WI38 (cell line): ENCODE data around the gene CAND2.

Experiments used
- H3K4me3 ChIP-seq: 2 replicates; pipeline ENCODE4 v1.5.1; 2011; ENCODE audit warnings: low read depth, mild to moderate bottlenecking, control low read depth, low read length
- TF ChIP-seq, protein P1 (sequence below): IDR thresholded peaks from 2 replicates; pipeline ENCODE4 v1.5.1; 2012; ENCODE audit warnings: low read depth, mild to moderate bottlenecking, control low read depth, low read length

The CAND2 gene

DNA sequence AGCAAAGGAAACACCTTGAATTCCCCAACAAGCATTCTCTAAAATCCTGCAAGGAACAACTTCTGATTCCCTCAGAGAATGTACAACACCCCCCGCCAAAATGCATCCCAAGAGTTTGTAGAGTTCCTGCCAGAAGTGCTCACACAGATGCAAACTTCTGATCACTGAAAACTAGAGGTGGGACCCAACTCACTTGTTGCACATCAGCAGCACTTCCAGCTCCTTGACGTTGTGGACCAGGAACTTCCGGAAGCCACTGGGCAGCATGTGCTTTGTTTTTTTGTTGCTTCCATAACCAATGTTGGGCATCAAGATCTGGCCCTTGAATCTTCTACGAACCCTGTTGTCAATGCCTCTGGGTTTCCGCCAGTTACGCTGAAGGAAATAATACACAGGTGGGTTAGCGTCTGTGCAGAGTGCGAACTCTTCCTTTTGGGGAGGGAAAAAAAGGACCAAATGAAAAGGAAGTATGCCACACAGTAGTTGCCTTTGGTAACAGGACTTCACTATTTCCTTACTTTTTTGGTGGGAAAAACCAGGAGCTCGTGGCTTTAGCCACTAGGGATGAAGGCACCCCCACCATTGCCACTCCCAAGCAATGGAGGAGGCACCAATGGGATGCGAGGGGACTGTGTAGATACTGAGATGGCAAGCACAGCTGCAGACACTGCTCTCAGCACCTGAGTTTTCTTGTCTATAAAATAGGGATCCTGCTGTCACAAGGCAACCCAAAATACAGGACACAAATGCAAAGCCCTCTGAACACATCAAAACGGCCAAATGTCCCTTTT is 42.9 kb downstream of the CAND2 start:
- peak overlapping the region; percentile 96 for H3K4me3 ChIP-seq
- TF ChIP-seq, protein P1, sequence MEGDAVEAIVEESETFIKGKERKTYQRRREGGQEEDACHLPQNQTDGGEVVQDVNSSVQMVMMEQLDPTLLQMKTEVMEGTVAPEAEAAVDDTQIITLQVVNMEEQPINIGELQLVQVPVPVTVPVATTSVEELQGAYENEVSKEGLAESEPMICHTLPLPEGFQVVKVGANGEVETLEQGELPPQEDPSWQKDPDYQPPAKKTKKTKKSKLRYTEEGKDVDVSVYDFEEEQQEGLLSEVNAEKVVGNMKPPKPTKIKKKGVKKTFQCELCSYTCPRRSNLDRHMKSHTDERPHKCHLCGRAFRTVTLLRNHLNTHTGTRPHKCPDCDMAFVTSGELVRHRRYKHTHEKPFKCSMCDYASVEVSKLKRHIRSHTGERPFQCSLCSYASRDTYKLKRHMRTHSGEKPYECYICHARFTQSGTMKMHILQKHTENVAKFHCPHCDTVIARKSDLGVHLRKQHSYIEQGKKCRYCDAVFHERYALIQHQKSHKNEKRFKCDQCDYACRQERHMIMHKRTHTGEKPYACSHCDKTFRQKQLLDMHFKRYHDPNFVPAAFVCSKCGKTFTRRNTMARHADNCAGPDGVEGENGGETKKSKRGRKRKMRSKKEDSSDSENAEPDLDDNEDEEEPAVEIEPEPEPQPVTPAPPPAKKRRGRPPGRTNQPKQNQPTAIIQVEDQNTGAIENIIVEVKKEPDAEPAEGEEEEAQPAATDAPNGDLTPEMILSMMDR = no peak

DNA sequence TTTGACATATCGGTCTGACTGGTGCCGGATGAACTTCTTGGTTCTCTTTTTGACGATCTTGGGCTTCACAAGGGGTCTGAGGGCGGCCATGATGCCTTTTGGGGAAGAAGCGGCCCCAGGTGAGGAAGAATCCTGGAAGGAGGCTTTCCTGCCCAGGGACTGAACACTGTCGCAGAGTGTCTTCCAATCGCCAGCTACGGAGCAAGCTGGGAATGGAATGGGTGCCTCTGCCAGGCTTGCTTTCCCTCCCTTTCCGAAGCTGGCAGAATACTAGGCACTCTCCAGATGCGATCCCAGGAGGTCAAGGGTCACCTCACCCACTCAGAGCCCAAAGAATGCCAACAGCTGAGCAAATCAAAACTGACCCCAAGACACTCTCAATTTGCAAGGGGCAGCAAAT is 43.7 kb downstream of the CAND2 start:
- peak overlapping the region; percentile 96 for H3K4me3 ChIP-seq

DNA sequence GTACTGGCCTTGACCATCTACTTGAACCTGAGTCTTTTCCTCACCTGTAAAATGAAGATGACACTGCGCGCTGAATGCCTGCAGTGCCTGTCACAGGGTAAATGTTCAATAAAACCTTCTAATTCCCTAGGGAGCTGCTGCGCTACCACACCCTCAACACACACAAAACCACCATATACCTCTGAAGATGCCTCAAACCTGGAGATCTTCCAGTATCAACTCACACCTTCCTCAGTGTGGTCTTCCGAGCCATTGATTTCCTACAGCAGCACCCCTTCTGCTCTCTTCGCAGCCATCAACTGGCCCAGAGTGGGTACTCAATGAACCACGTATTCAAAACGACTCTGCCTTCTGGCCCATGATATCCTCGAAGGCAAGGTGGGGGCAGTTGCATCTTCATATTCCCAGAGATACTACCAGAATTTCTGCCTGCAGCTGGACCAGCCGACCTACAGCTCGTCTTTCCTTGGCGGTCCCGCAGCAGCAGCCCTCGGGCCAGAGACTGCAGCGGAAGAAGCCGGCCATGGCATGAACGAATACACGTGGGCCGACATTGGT is 44.2 kb downstream of the CAND2 start:
- H3K4me3 ChIP-seq = peak overlapping the region; percentile 96
- TF ChIP-seq, protein P1 = no peak

DNA sequence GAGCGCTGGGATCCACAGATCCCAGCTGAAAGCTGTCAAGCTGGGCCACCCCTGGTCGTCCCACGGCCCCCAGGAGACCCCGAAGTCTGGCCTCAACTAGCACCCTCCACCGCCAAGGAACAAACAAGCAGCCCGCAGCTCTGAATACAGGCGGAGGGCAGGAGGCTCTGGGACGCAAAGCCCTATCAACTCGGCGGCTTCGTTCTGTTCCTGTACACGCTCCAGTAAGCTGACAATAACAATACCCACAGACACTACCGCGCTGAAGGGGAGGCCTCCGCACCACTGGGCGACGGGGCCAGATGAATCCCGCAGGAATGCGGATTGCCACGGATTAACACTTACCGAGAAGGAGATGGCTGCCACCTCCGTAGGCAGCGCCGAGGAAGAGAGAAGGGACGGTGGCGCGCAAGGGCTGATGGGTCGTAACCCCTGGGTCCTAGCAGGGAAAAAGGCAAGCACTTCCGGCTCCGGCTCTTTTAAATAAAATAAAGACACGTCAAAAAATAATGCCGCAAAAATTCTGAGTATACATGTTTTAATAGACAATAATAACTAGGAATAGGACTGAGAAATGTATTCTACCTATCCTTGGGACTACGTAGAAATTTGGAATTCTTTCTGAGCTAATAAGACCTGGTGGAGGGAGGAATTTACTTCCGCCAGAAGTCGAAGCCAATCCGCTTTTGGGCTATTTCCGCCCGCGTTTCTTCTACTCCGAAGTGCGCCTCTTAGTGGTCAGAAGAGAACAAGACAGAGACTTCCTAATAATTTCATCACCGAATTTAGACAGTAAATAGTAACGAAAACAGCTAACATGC is 44.9 kb downstream of the CAND2 start, which contains the start of gene RPL32:
RPL32 (minus strand) TSS at position 417 of the 821 bp plus-strand sequence. CDS start 1,328 bp downstream, outside the sequence.
- TF ChIP-seq, protein P1 = peak; percentile 73

DNA sequence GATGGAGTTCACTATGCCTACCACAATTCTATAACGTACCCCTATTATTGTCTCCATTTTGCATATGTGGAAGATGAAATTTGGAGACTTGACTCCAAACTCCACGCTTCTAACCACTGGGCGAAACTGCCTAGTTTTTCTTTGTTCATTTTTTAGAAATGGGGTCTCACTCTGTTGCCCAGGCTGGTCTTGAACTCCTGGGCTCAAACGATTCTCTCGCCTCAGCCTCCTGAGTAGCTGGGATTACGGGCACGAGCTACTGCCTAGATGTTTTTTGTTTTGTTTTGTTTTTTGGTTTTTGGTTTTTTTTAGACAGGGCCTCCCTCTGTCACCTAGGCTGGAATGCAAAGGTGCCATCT is 45.5 kb downstream of the CAND2 start:
- H3K4me3 ChIP-seq = peak overlapping the region; percentile 96; the same call in 1 of the 2 replicates

More for the DNA sequence above, 44.9 kb downstream of the CAND2 start, which contains the start of gene RPL32:
- peak within 1 kb of the TSS; percentile 96 for H3K4me3 ChIP-seq

DNA sequence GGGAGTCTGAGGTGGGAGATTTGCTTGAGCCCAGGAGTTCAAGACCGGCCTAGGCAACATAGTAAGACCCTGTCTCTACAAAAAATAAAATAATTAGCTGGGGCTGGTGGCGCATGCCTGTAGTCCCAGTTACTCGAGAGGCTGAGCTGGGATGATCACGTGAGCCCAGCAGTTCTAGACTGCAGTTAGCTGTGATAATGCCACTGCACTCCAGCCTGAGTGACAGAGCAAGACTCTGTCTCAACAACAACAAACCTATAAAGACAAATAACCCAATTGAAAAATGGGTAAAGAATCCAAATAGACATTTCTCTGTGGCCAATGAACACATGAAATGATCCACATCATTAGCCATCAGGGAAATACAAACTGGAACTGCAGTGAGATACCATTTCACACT is 46.0 kb downstream of the CAND2 start:
- TF ChIP-seq, protein P1 = no peak
- H3K4me3 ChIP-seq = no peak overlapping the region

More for the DNA sequence above, 45.5 kb downstream of the CAND2 start:
- TF ChIP-seq, protein P1 = no peak

DNA sequence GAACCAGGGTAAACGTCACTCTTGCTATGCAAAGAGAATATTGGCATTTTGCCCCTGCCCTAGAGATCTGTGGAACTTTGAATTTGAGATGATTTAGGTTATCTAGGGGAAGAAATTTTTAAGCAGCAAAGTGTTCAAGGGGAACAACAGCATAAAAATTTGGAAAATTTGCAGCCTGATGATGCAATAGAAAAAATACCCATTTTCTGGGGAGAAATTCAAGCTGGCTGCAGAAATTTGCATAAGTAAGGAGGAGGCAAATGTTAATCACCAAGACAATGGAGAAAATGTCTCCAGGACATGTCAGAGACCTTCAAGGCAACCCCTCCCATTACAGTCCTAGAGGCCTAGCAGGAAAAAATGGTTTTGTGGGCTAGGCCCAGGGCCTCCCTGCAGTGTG is 49.3 kb downstream of the CAND2 start:
- TF ChIP-seq, protein P1 = no peak
- H3K4me3 ChIP-seq = no peak overlapping the region
